ENCODE data around the gene KRTAP10-6.

KRTAP10-6 gene

GRCh38 chr21:44568667-44569556 lies 23.4 kb downstream of the KRTAP10-6 start:
- TF ChIP-seq CTCF (IDR thresholded peaks at IDR 0.05; ENCODE audit: low read depth, low read length, missing control alignments) = no peak
- no peak for DNase-seq (ENCODE audit: low read depth)
- H3K4me3 ChIP-seq (ENCODE audit: low read depth, low read length) = no peak overlapping the region

DNA sequence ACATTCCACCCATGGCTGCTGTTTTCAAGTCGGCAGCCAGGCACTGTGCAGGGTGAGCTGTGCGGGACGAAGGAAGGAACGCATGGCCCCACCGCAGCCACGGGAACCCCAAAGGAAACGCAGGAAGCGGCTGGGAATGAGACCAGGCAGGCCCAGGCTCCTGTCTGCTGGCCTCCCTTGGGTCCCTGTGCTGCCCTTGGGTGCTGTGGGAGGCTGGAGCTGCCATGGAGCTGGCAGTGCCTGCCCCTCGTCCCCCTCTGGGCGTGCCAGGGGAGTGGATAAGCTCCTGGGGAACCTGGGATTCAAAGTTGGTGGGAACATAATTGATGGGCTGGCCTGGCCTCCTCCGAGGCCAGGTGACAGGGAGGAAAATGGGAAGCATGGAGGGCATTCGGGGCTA lies 24.0 kb downstream of the KRTAP10-6 start:
- no peak for TF ChIP-seq CTCF (IDR thresholded peaks at IDR 0.05; ENCODE audit: low read depth, low read length, missing control alignments)
- H3K4me3 ChIP-seq (ENCODE audit: low read depth, low read length) = no peak overlapping the region
- no peak for DNase-seq (ENCODE audit: low read depth)

- no peak for TF ChIP-seq CTCF (IDR thresholded peaks at IDR 0.05; ENCODE audit: low read depth, low read length, missing control alignments)
- no peak for DNase-seq (ENCODE audit: low read depth)
- no peak overlapping the region for H3K4me3 ChIP-seq (ENCODE audit: low read depth, low read length)
These were observed 24.7 kb downstream of the KRTAP10-6 start for GRCh38 chr21:44567481-44568171.

DNA sequence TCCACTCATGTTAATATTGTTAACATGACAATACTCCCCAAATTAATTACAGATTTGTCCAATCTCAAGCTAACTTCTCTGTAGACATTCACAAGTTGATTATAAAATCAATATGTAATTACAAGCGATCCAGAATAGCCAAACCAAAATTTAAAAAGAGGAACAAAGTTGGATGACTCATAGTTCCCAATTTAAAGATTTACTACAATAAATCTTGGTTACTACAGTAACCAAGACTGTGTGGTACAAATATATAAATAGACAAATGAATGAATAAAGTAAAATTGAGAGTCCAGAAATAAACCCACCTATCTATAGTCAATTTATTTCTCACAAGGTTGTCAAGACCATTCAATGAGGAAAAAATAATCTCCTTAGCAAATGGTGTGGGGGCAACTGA lies 25.9 kb downstream of the KRTAP10-6 start:
- H3K4me3 ChIP-seq (ENCODE audit: low read depth, low read length) = no peak overlapping the region
- TF ChIP-seq CTCF (IDR thresholded peaks at IDR 0.05; ENCODE audit: low read depth, low read length, missing control alignments) = no peak
- no peak for DNase-seq (ENCODE audit: low read depth)

GRCh38 chr21:44564886-44565598 lies 27.3 kb downstream of the KRTAP10-6 start:
- DNase-seq (ENCODE audit: low read depth) = no peak
- no peak for TF ChIP-seq CTCF (IDR thresholded peaks at IDR 0.05; ENCODE audit: low read depth, low read length, missing control alignments)

DNA sequence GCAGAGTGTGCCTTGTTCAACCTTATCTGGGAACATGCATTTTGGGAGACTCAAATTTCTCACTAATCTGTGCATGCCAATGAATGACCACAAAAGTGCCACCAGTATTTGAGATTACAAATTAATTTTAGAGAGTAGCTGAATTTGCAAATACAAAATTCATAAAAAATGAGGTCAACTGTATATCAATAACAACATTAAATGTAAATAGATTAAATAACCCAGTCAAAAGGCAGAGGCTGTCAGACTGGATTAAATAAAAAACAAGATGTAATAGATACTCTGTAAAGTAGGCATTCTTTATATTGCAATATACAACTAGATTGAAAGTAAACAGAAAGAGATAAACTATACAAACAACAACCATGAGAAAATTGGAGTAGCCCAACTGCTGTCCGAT lies 28.2 kb downstream of the KRTAP10-6 start:
- DNase-seq (ENCODE audit: low read depth) = no peak
- no peak overlapping the region for H3K4me3 ChIP-seq (ENCODE audit: low read depth, low read length)
- no peak for TF ChIP-seq CTCF (IDR thresholded peaks at IDR 0.05; ENCODE audit: low read depth, low read length, missing control alignments)

More at GRCh38 chr21:44564886-44565598, 27.3 kb downstream of the KRTAP10-6 start:
- H3K4me3 ChIP-seq (ENCODE audit: low read depth, low read length) = no peak overlapping the region

Data from GM12864 (cell line).